HepG2 (cell line): ENCODE results near the gene CEP68. TPM values are rescaled to one million over a fixed set of nuclear protein-coding genes. Genes with fewer than 3 reads are reported as not detected.

ENCODE experiments used
- ATM ChIP-seq: fragments of 450-650 bp; IDR thresholded peaks from 2 replicates; pipeline ENCODE4 v1.7.1; 2017; ENCODE audit warnings: mild to moderate bottlenecking, borderline replicate concordance
- EEA1 ChIP-seq: sonication (generic); formaldehyde crosslinking; IDR thresholded peaks from 2 replicates; pipeline ENCODE4 v1.5.1; 2020; ENCODE audit warnings: mild to moderate bottlenecking, missing genetic modification reagents, borderline replicate concordance
- HNF1B ChIP-seq: sonication (generic); formaldehyde crosslinking; IDR thresholded peaks from 2 replicates; pipeline ENCODE4 v1.5.1; 2020; ENCODE audit warnings: mild to moderate bottlenecking, moderate library complexity, missing genetic modification reagents
- HOXA5 ChIP-seq: sonication (generic); formaldehyde crosslinking; IDR thresholded peaks from 2 replicates; pipeline ENCODE4 v1.4.0; 2020; ENCODE audit warnings: missing genetic modification reagents
- POLR2A ChIP-seq, 2 experiments: IDR thresholded peaks; 2 replicates each; pipeline ENCODE4 v1.6.1; 2011; ENCODE audit warnings: low read depth in 2 of 2, low read length in 2 of 2, mild to moderate bottlenecking in 1 of 2, moderate library complexity in 1 of 2; ENCODE audit not compliant: insufficient read depth in 1 of 2
- POLR2AphosphoS5 ChIP-seq: IDR thresholded peaks from 2 replicates; pipeline ENCODE4 v1.6.1; 2012; ENCODE audit warnings: low read depth, low read length
- ZNF317 ChIP-seq: sonication (generic); formaldehyde crosslinking; IDR thresholded peaks from 2 replicates; pipeline ENCODE4 v1.5.0; 2020; ENCODE audit warnings: mild to moderate bottlenecking, missing genetic modification reagents
- ZNF337 ChIP-seq: sonication (generic); formaldehyde crosslinking; IDR thresholded peaks from 2 replicates; pipeline ENCODE4 v1.5.1; 2020; ENCODE audit warnings: missing genetic modification reagents, low read depth, mild to moderate bottlenecking, borderline replicate concordance
- ZNF562 ChIP-seq: sonication (generic); formaldehyde crosslinking; IDR thresholded peaks from 2 replicates; pipeline ENCODE4 v1.8.0; 2022; ENCODE audit warnings: missing genetic modification reagents, borderline replicate concordance
- ZNF670 ChIP-seq: sonication (generic); formaldehyde crosslinking; IDR thresholded peaks from 2 replicates; pipeline ENCODE4 v1.8.0; 2022; ENCODE audit warnings: mild to moderate bottlenecking, missing genetic modification reagents, borderline replicate concordance
- ZNF672 ChIP-seq: sonication (generic); formaldehyde crosslinking; IDR thresholded peaks from 2 replicates; pipeline ENCODE4 v1.8.1; 2022; ENCODE audit warnings: missing genetic modification reagents
- polyA plus RNA-seq, 8 experiments: library from polyadenylated mRNA; depleted of rRNA in 3 of 8; stranded (reverse) in 7 of 8; unstranded in 1 of 8; fragments of >200 nt; fragmentation: Illumina TruSeq in 4 of 8; extraction: Trizol in 4 of 8; gene quantifications; 2 replicates each; pipeline versions ENCODE4 v1.2.1 to v1.2.3, GENCODE V29; 2011 to 2016; ENCODE audit warnings: low read depth in 4 of 8, missing spikeins in 1 of 8, mixed read lengths in 1 of 8; ENCODE audit not compliant: insufficient read depth in 1 of 8
- total RNA-seq, 5 experiments: library from RNA; depleted of rRNA; stranded (reverse); fragments of >200 nt; fragmentation: Illumina TruSeq; extraction: Trizol; gene quantifications; 2 replicates each; pipeline ENCODE4 v1.2.3, GENCODE V29; 2016; ENCODE audit warnings: low read depth in 1 of 5
- TF ChIP-seq, protein P1 (sequence below): IDR thresholded peaks from 2 replicates; pipeline ENCODE4 v1.6.1; 2012; ENCODE audit warnings: low read length, improper control_type of control experiment
- TF ChIP-seq, protein P2 (sequence below): IDR thresholded peaks from 2 replicates; pipeline ENCODE4 v1.6.1; 2016; ENCODE audit warnings: low read depth, missing genetic modification reagents, missing compliant biosample characterization
- TF ChIP-seq, protein P3 (sequence below): sonication (generic); formaldehyde crosslinking; IDR thresholded peaks from 2 replicates; pipeline ENCODE4 v1.4.0; 2020; ENCODE audit warnings: missing genetic modification reagents, borderline replicate concordance

The CEP68 gene
- total and polyA plus RNA-seq, 2 of the 13 experiments (the other 11 are each of a cell fraction or from before 2014, with no cell fraction given): 5.7 to 9.3 TPM

- TF ChIP-seq, protein P1, sequence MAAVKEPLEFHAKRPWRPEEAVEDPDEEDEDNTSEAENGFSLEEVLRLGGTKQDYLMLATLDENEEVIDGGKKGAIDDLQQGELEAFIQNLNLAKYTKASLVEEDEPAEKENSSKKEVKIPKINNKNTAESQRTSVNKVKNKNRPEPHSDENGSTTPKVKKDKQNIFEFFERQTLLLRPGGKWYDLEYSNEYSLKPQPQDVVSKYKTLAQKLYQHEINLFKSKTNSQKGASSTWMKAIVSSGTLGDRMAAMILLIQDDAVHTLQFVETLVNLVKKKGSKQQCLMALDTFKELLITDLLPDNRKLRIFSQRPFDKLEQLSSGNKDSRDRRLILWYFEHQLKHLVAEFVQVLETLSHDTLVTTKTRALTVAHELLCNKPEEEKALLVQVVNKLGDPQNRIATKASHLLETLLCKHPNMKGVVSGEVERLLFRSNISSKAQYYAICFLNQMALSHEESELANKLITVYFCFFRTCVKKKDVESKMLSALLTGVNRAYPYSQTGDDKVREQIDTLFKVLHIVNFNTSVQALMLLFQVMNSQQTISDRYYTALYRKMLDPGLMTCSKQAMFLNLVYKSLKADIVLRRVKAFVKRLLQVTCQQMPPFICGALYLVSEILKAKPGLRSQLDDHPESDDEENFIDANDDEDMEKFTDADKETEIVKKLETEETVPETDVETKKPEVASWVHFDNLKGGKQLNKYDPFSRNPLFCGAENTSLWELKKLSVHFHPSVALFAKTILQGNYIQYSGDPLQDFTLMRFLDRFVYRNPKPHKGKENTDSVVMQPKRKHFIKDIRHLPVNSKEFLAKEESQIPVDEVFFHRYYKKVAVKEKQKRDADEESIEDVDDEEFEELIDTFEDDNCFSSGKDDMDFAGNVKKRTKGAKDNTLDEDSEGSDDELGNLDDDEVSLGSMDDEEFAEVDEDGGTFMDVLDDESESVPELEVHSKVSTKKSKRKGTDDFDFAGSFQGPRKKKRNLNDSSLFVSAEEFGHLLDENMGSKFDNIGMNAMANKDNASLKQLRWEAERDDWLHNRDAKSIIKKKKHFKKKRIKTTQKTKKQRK: no peak
- TF ChIP-seq, protein P2, sequence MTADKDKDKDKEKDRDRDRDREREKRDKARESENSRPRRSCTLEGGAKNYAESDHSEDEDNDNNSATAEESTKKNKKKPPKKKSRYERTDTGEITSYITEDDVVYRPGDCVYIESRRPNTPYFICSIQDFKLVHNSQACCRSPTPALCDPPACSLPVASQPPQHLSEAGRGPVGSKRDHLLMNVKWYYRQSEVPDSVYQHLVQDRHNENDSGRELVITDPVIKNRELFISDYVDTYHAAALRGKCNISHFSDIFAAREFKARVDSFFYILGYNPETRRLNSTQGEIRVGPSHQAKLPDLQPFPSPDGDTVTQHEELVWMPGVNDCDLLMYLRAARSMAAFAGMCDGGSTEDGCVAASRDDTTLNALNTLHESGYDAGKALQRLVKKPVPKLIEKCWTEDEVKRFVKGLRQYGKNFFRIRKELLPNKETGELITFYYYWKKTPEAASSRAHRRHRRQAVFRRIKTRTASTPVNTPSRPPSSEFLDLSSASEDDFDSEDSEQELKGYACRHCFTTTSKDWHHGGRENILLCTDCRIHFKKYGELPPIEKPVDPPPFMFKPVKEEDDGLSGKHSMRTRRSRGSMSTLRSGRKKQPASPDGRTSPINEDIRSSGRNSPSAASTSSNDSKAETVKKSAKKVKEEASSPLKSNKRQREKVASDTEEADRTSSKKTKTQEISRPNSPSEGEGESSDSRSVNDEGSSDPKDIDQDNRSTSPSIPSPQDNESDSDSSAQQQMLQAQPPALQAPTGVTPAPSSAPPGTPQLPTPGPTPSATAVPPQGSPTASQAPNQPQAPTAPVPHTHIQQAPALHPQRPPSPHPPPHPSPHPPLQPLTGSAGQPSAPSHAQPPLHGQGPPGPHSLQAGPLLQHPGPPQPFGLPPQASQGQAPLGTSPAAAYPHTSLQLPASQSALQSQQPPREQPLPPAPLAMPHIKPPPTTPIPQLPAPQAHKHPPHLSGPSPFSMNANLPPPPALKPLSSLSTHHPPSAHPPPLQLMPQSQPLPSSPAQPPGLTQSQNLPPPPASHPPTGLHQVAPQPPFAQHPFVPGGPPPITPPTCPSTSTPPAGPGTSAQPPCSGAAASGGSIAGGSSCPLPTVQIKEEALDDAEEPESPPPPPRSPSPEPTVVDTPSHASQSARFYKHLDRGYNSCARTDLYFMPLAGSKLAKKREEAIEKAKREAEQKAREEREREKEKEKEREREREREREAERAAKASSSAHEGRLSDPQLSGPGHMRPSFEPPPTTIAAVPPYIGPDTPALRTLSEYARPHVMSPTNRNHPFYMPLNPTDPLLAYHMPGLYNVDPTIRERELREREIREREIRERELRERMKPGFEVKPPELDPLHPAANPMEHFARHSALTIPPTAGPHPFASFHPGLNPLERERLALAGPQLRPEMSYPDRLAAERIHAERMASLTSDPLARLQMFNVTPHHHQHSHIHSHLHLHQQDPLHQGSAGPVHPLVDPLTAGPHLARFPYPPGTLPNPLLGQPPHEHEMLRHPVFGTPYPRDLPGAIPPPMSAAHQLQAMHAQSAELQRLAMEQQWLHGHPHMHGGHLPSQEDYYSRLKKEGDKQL (CRISPR knock-in tag): no peak
- TF ChIP-seq HNF1B (CRISPR knock-in tag): peak; percentile 47; the same call in 1 of the 2 replicates
- peak in 1 of 2 experiments; percentile 88; a peak in 3 of 4 replicates for TF ChIP-seq POLR2A (IDR thresholded peaks at IDR 0.05; ENCODE audit: insufficient read depth in 1 of 2, low read depth in 2 of 2, low read length in 2 of 2)
- TF ChIP-seq ZNF317 (CRISPR knock-in tag): peak; percentile 57; the same call in 1 of the 2 replicates
- TF ChIP-seq ATM: no peak
- no peak for TF ChIP-seq HOXA5 (CRISPR knock-in tag)
- no peak for TF ChIP-seq ZNF672 (CRISPR knock-in tag)
- no peak for TF ChIP-seq EEA1
- TF ChIP-seq POLR2AphosphoS5: peak; percentile 60
- TF ChIP-seq ZNF337 (CRISPR knock-in tag): peak; percentile 68; the same call in 1 of the 2 replicates
- TF ChIP-seq ZNF670 (CRISPR knock-in tag): 0 out of 2 replicates have a peak, but pooled peaks have one; percentile 45
- TF ChIP-seq, protein P3, sequence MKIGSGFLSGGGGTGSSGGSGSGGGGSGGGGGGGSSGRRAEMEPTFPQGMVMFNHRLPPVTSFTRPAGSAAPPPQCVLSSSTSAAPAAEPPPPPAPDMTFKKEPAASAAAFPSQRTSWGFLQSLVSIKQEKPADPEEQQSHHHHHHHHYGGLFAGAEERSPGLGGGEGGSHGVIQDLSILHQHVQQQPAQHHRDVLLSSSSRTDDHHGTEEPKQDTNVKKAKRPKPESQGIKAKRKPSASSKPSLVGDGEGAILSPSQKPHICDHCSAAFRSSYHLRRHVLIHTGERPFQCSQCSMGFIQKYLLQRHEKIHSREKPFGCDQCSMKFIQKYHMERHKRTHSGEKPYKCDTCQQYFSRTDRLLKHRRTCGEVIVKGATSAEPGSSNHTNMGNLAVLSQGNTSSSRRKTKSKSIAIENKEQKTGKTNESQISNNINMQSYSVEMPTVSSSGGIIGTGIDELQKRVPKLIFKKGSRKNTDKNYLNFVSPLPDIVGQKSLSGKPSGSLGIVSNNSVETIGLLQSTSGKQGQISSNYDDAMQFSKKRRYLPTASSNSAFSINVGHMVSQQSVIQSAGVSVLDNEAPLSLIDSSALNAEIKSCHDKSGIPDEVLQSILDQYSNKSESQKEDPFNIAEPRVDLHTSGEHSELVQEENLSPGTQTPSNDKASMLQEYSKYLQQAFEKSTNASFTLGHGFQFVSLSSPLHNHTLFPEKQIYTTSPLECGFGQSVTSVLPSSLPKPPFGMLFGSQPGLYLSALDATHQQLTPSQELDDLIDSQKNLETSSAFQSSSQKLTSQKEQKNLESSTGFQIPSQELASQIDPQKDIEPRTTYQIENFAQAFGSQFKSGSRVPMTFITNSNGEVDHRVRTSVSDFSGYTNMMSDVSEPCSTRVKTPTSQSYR (CRISPR knock-in tag): peak; percentile 73; the same call in 1 of the 2 replicates
- TF ChIP-seq ZNF562 (CRISPR knock-in tag): no peak
These were observed 74.5 kb downstream of the CEP68 start (continued) for GRCh38 chr2:65130664-65131175.
